ENCODE measurements around the gene SGCA. TPM values are rescaled to one million over a fixed set of nuclear protein-coding genes. Genes with fewer than 3 reads are reported as not detected.

SGCA gene
- total and polyA plus RNA-seq, 10 of the 15 experiments (the other 5 are each of a cell fraction or from before 2014, with no cell fraction given) = 0.13 to 2.2 (median 0.50) TPM; not detected in 2

DNA sequence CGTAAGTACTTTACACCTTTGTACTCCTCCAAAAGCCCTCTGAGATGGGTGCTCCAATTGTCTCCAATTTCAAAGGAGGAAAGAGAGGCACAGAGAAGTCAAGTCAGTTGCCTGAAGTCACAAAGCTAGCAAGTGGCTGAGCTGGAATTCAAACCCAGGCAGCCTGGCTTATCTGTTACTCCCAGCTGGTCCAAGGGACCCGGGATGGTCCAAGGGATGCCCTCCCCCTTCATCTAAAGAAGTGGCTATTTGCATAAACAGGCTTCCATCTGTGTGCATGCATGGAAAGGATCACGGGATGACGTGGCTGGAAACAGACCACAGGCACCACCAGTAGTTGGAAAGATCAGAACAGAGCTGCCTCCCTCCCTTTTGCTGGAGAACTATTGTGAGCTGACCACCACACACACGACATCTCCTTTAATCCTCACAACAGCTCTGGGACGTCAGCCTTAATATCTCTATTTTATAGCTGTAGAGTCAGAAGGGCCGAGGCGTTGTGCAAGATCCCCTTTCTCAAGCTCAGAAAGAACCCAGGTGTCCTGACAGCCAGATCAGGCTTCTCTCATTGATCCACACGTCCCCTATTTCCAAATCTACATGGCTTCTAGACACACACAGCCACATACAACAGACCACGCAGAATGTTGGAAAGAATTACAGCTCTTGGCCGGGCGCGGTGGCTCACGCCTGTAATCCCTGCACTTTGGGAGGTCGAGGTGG, 46.5 kb downstream of the SGCA start:
- no peak overlapping the region for H3K4me3 ChIP-seq
- H2AFZ ChIP-seq (ENCODE audit: control insufficient read depth, low read depth, low read length) = no peak overlapping the region
- SMC1A ChIA-PET (ENCODE audit: uncharacterized antibody, unreplicated experiment) = interaction anchor here (0.8 to 2.8 kb wide), 12 partner anchors 10 to 261 kb away, joined by 3 to 15 read pairs (median 5); partner anchors contain the start of gene TMEM92
- H3K27me3 ChIP-seq (replicated peaks in 1 of 2; ENCODE audit: control insufficient read depth in 2 of 2, insufficient read depth in 2 of 2, low read length in 1 of 2) = 0 out of 4 replicates have a peak, but pooled peaks cover 0 to 6% of the 10 kb centered on the region in 2 experiments
- POLR2A ChIA-PET = interaction anchor here (0.5 to 1.9 kb wide), 5 partner anchors 43 to 479 kb away, joined by 3 to 7 read pairs (median 4); no protein-coding TSS in a partner anchor
- BruUV-seq (replicated peaks) = no TSS peak
- no peak for FAIRE-seq
- H3K9ac ChIP-seq (ENCODE audit: control insufficient read depth, insufficient read depth, low read length) = no peak overlapping the region
- H3K27ac ChIP-seq (ENCODE audit: control insufficient read depth, insufficient read depth) = no peak overlapping the region
- intact Hi-C loops (cut with micrococcal nuclease; ENCODE audit: unreplicated experiment) (no loop called here), in situ Hi-C loops (cut with MboI) (no loop called here)
- TF ChIP-seq SMAD1 (IDR thresholded peaks at IDR 0.05; ENCODE audit: low read depth, partially characterized antibody) (no peak), FOXK2 (IDR thresholded peaks at IDR 0.05) (no peak), MTA2 (IDR thresholded peaks at IDR 0.05; ENCODE audit: low read depth) (no peak), ZNF384 (IDR thresholded peaks at IDR 0.05; ENCODE audit: borderline replicate concordance, low read depth, low read length) (no peak), NR2C1 (IDR thresholded peaks at IDR 0.05) (no peak), BHLHE40 (IDR thresholded peaks at IDR 0.05; ENCODE audit: borderline replicate concordance in 1 of 2, low read depth in 2 of 2, low read length in 1 of 2) (no peak), BRCA1 (IDR thresholded peaks at IDR 0.05; ENCODE audit: low read depth, low read length) (no peak), FOXM1 (IDR thresholded peaks at IDR 0.05; ENCODE audit: low read depth, low read length) (no peak), SUPT20H (IDR thresholded peaks at IDR 0.05; ENCODE audit: borderline replicate concordance, control insufficient read depth, low read depth, low read length) (no peak), CBFB (IDR thresholded peaks at IDR 0.05; ENCODE audit: low read depth) (no peak), WRNIP1 (IDR thresholded peaks at IDR 0.05; ENCODE audit: borderline replicate concordance, low read depth, low read length) (no peak)
- TF ChIP-seq, protein P1, sequence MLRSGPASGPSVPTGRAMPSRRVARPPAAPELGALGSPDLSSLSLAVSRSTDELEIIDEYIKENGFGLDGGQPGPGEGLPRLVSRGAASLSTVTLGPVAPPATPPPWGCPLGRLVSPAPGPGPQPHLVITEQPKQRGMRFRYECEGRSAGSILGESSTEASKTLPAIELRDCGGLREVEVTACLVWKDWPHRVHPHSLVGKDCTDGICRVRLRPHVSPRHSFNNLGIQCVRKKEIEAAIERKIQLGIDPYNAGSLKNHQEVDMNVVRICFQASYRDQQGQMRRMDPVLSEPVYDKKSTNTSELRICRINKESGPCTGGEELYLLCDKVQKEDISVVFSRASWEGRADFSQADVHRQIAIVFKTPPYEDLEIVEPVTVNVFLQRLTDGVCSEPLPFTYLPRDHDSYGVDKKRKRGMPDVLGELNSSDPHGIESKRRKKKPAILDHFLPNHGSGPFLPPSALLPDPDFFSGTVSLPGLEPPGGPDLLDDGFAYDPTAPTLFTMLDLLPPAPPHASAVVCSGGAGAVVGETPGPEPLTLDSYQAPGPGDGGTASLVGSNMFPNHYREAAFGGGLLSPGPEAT (IDR thresholded peaks at IDR 0.05; ENCODE audit: low read depth) = no peak
- TF ChIP-seq, protein P2, sequence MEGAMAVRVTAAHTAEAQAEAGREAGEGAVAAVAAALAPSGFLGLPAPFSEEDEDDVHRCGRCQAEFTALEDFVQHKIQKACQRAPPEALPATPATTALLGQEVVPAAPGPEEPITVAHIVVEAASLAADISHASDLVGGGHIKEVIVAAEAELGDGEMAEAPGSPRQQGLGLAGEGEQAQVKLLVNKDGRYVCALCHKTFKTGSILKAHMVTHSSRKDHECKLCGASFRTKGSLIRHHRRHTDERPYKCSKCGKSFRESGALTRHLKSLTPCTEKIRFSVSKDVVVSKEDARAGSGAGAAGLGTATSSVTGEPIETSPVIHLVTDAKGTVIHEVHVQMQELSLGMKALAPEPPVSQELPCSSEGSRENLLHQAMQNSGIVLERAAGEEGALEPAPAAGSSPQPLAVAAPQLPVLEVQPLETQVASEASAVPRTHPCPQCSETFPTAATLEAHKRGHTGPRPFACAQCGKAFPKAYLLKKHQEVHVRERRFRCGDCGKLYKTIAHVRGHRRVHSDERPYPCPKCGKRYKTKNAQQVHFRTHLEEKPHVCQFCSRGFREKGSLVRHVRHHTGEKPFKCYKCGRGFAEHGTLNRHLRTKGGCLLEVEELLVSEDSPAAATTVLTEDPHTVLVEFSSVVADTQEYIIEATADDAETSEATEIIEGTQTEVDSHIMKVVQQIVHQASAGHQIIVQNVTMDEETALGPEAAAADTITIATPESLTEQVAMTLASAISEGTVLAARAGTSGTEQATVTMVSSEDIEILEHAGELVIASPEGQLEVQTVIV (IDR thresholded peaks at IDR 0.05; ENCODE audit: borderline replicate concordance, partially characterized antibody) = no peak
- H3K36me3 ChIP-seq (ENCODE audit: control insufficient read depth in 2 of 2, insufficient read depth in 2 of 2, low read length in 1 of 2) = no peaks in the 10 kb centered on the region
- no peak for DNase-seq (ENCODE audit: low read depth, low spot score)
- H3K4me2 ChIP-seq (ENCODE audit: control insufficient read depth, insufficient read depth) = no peak overlapping the region
- 51% methylated on average over 15 of the region's 15 CpGs for WGBS (ENCODE audit: insufficient coverage, insufficient replicate concordance, low lambda C conversion rate, missing lambda C conversion rate)
- no peaks in the 10 kb centered on the region for H3K79me2 ChIP-seq (ENCODE audit: control insufficient read depth, insufficient read depth, low read length)
- ATAC-seq = no peak
- RAD21 ChIA-PET (ENCODE audit: unreplicated experiment) = interaction anchor here (0.9 to 4.8 kb wide), 13 partner anchors 9 to 97 kb away, joined by 3 to 18 read pairs (median 5); partner anchors contain the start of genes COL1A1, SAMD14 and SGCA
- H4K20me1 ChIP-seq (ENCODE audit: control insufficient read depth, insufficient read depth) = no peaks in the 10 kb centered on the region
- CTCF ChIA-PET = interaction anchor here (0.5 to 6.8 kb wide), 21 partner anchors 8 to 649 kb away, joined by 3 to 85 read pairs (median 4); partner anchors contain the start of genes COL1A1, LRRC59, PDK2 and TMEM92
- no peaks in the 10 kb centered on the region for H3K9me3 ChIP-seq (replicated peaks; ENCODE audit: control insufficient read depth, insufficient read depth, low read length)
- H3K4me1 ChIP-seq (ENCODE audit: control insufficient read depth, insufficient read depth, low read length) = peaks cover 12% of the 10 kb centered on the region

Data from GM12878 (cell line).